ENCODE measurements around the gene ANKRD9. TPM values are rescaled to one million over a fixed set of nuclear protein-coding genes. Genes with fewer than 3 reads are reported as not detected.

Gene ANKRD9
- total and polyA plus RNA-seq, 2 of the 13 experiments (the other 11 are each of a cell fraction or from before 2014, with no cell fraction given), result 10.0 to 15.0 TPM

DNA sequence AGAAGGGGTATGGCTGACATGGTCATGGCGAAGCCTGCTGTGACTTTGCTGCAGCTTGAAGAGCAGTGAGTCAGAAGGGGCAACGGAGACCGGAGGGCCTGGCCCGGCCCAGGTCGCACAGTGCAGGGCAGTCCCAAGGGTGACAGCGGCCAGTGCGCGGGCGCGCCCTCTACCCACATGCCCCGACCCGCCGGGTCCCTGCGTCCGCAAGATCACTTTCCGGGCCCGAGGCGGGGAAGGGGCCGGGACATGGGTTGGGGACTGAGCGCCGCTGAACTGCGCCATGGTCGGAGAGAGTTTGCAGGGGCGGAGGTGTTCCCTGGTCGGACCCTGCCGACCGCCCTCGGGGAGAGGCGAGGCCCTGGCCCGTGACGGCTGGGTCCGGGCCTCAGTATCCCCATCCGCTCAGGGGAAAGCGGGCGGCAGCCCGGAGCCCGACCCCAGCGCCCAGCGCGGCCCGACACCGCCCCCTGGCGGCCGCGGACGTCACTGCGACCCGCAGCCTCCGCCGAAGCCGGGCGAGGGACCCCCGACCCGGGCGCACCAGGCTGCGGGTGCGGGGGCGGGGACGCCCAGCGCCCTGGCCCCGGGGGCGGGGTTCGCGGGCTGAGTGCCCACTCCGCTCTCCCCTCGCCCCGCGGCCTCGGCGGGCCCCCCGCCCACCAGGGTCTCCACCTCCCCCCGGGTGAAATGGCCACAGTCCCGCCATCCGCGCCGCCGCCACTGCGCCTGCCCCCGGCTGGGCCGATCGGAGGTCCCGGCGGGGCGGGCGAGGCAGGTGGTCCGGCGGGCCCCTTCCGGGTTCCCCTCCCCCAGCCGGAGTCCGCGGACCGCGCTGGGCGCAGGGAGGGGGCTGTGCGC is 7.2 kb upstream of the ANKRD9 start (continued):
- TF ChIP-seq, protein P1, sequence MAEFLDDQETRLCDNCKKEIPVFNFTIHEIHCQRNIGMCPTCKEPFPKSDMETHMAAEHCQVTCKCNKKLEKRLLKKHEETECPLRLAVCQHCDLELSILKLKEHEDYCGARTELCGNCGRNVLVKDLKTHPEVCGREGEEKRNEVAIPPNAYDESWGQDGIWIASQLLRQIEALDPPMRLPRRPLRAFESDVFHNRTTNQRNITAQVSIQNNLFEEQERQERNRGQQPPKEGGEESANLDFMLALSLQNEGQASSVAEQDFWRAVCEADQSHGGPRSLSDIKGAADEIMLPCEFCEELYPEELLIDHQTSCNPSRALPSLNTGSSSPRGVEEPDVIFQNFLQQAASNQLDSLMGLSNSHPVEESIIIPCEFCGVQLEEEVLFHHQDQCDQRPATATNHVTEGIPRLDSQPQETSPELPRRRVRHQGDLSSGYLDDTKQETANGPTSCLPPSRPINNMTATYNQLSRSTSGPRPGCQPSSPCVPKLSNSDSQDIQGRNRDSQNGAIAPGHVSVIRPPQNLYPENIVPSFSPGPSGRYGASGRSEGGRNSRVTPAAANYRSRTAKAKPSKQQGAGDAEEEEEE (CRISPR knock-in tag; IDR thresholded peaks at IDR 0.05; ENCODE audit: borderline replicate concordance), result no peak
- TF ChIP-seq, protein P2, sequence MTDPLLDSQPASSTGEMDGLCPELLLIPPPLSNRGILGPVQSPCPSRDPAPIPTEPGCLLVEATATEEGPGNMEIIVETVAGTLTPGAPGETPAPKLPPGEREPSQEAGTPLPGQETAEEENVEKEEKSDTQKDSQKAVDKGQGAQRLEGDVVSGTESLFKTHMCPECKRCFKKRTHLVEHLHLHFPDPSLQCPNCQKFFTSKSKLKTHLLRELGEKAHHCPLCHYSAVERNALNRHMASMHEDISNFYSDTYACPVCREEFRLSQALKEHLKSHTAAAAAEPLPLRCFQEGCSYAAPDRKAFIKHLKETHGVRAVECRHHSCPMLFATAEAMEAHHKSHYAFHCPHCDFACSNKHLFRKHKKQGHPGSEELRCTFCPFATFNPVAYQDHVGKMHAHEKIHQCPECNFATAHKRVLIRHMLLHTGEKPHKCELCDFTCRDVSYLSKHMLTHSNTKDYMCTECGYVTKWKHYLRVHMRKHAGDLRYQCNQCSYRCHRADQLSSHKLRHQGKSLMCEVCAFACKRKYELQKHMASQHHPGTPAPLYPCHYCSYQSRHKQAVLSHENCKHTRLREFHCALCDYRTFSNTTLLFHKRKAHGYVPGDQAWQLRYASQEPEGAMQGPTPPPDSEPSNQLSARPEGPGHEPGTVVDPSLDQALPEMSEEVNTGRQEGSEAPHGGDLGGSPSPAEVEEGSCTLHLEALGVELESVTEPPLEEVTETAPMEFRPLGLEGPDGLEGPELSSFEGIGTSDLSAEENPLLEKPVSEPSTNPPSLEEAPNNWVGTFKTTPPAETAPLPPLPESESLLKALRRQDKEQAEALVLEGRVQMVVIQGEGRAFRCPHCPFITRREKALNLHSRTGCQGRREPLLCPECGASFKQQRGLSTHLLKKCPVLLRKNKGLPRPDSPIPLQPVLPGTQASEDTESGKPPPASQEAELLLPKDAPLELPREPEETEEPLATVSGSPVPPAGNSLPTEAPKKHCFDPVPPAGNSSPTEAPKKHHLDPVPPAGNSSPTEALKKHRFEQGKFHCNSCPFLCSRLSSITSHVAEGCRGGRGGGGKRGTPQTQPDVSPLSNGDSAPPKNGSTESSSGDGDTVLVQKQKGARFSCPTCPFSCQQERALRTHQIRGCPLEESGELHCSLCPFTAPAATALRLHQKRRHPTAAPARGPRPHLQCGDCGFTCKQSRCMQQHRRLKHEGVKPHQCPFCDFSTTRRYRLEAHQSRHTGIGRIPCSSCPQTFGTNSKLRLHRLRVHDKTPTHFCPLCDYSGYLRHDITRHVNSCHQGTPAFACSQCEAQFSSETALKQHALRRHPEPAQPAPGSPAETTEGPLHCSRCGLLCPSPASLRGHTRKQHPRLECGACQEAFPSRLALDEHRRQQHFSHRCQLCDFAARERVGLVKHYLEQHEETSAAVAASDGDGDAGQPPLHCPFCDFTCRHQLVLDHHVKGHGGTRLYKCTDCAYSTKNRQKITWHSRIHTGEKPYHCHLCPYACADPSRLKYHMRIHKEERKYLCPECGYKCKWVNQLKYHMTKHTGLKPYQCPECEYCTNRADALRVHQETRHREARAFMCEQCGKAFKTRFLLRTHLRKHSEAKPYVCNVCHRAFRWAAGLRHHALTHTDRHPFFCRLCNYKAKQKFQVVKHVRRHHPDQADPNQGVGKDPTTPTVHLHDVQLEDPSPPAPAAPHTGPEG (CRISPR knock-in tag; IDR thresholded peaks at IDR 0.05), result 0 out of 2 replicates have a peak, but pooled peaks have one; percentile 66
- TF ChIP-seq ELF3 (CRISPR knock-in tag; IDR thresholded peaks at IDR 0.05) (peak; percentile 57; the same call in 1 of the 2 replicates), POLR2AphosphoS2 (IDR thresholded peaks at IDR 0.05; ENCODE audit: low read depth, low read length) (no peak), ZNF558 (CRISPR knock-in tag; IDR thresholded peaks at IDR 0.05; ENCODE audit: borderline replicate concordance) (0 out of 2 replicates have a peak, but pooled peaks have one; percentile 43), PITX1 (CRISPR knock-in tag; IDR thresholded peaks at IDR 0.05) (peak; percentile 63), ZNF33B (CRISPR knock-in tag; IDR thresholded peaks at IDR 0.05) (0 out of 2 replicates have a peak, but pooled peaks have one; percentile 62), SP5 (CRISPR knock-in tag; IDR thresholded peaks at IDR 0.05; ENCODE audit: borderline replicate concordance, low read depth) (no peak), MAZ (IDR thresholded peaks at IDR 0.05; ENCODE audit: borderline replicate concordance, low read depth, low read length) (0 out of 2 replicates have a peak, but pooled peaks have one; percentile 27), MAZ (CRISPR knock-in tag; IDR thresholded peaks at IDR 0.05; ENCODE audit: low read depth) (peak; percentile 56; the same call in 1 of the 2 replicates), ZNF543 (CRISPR knock-in tag; IDR thresholded peaks at IDR 0.05) (peak; percentile 71; the same call in 1 of the 2 replicates), PAF1 (CRISPR knock-in tag; IDR thresholded peaks at IDR 0.05) (no peak), ZNF678 (CRISPR knock-in tag; IDR thresholded peaks at IDR 0.05) (no peak), ZKSCAN8 (CRISPR knock-in tag; IDR thresholded peaks at IDR 0.05; ENCODE audit: borderline replicate concordance) (peak; percentile 68; the same call in 1 of the 2 replicates), TAF1 (CRISPR knock-in tag; IDR thresholded peaks at IDR 0.05) (peak; percentile 48)
- TF ChIP-seq, protein P3, sequence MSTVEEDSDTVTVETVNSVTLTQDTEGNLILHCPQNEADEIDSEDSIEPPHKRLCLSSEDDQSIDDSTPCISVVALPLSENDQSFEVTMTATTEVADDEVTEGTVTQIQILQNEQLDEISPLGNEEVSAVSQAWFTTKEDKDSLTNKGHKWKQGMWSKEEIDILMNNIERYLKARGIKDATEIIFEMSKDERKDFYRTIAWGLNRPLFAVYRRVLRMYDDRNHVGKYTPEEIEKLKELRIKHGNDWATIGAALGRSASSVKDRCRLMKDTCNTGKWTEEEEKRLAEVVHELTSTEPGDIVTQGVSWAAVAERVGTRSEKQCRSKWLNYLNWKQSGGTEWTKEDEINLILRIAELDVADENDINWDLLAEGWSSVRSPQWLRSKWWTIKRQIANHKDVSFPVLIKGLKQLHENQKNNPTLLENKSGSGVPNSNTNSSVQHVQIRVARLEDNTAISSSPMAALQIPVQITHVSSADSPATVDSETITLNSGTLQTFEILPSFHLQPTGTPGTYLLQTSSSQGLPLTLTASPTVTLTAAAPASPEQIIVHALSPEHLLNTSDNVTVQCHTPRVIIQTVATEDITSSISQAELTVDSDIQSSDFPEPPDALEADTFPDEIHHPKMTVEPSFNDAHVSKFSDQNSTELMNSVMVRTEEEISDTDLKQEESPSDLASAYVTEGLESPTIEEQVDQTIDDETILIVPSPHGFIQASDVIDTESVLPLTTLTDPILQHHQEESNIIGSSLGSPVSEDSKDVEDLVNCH (CRISPR knock-in tag; IDR thresholded peaks at IDR 0.05), result no peak
- TF ChIP-seq, protein P4, sequence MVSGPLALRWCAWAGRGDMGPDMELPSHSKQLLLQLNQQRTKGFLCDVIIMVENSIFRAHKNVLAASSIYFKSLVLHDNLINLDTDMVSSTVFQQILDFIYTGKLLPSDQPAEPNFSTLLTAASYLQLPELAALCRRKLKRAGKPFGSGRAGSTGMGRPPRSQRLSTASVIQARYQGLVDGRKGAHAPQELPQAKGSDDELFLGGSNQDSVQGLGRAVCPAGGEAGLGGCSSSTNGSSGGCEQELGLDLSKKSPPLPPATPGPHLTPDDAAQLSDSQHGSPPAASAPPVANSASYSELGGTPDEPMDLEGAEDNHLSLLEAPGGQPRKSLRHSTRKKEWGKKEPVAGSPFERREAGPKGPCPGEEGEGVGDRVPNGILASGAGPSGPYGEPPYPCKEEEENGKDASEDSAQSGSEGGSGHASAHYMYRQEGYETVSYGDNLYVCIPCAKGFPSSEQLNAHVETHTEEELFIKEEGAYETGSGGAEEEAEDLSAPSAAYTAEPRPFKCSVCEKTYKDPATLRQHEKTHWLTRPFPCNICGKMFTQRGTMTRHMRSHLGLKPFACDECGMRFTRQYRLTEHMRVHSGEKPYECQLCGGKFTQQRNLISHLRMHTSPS (CRISPR knock-in tag; IDR thresholded peaks at IDR 0.05; ENCODE audit: low read depth), result peak; percentile 81; the same call in 1 of the 2 replicates
